Stimulated activated CD4-positive, alpha-beta T cell treated with anti-CD3 and anti-CD28 coated beads, Interleukin-12 subunit alpha, Interleukin-12 subunit beta, amount 100 ng/mL, for 4 hours (primary cell): ENCODE data around the gene AMZ1.

Experiments used
- DNase-seq: peaks from one replicate; pipeline ENCODE4 v3.0.0-alpha.2; 2020

AMZ1 gene, protein sequence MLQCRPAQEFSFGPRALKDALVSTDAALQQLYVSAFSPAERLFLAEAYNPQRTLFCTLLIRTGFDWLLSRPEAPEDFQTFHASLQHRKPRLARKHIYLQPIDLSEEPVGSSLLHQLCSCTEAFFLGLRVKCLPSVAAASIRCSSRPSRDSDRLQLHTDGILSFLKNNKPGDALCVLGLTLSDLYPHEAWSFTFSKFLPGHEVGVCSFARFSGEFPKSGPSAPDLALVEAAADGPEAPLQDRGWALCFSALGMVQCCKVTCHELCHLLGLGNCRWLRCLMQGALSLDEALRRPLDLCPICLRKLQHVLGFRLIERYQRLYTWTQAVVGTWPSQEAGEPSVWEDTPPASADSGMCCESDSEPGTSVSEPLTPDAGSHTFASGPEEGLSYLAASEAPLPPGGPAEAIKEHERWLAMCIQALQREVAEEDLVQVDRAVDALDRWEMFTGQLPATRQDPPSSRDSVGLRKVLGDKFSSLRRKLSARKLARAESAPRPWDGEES

DNA sequence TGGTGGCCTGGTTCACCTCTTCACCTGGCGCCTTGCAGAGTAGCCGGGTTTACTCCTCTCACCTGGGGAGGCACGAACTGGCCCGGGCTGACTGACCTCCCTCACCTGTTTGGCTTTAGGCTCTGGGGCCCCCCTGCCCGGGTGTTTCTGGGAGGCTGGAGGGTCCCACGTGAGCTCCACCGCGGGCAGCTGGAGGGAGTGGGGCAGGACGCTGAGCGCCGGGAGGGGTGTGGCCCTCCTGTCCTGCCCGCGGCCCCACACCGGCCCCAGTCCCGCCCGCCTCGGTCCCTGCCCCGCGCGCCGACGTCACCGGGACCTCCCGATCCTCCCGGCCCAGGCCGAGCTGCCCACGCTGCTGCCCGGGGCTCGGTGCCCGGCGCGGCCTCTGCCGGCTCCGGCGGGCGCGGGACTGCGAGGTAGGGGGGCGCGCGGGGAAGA, at the start of gene AMZ1:
Gene AMZ1, plus strand, starts transcription at position 322 of the 438 bp plus-strand sequence. CDS start 12,250 bp downstream, outside the sequence.
- DNase-seq, result no peak

DNA sequence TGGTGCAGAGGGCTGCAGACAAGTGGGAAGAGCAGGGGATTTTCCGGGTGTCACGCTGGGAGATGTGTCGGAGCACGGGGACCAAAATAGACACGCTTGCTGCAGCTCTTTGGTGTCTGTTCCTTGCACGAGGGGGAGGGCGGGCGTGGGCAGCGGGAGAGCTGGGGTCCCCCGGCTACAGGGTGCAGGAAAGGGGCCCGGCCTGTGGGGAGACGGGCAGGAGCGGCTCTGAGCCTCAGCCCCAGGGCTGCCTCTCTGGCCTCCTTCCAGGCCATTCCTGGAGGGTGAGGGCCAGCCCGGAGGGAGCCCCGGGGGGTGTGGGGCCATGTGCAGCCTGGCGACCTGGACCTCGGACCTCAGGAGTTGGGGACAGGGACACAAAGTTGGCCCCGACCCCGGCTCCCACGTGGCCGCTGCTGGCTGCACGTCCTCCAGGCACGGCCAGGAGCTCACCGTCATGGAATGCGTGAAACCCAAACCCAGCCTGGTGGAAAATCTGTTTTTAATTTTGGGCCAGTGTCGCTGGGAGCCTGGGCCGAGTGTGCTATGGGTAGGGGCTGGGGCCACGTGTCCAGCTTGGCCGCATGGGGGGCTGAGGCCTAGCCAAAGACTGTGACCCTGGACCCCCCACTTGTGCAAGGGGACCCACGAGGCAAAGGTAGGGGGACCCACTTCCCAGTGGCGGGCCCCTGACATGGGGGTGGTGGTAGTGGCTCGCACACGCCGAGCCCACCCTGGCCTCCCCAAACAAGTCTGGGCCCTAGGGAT, 49.6 kb upstream of the AMZ1 start:
- DNase-seq, result no peak

DNA sequence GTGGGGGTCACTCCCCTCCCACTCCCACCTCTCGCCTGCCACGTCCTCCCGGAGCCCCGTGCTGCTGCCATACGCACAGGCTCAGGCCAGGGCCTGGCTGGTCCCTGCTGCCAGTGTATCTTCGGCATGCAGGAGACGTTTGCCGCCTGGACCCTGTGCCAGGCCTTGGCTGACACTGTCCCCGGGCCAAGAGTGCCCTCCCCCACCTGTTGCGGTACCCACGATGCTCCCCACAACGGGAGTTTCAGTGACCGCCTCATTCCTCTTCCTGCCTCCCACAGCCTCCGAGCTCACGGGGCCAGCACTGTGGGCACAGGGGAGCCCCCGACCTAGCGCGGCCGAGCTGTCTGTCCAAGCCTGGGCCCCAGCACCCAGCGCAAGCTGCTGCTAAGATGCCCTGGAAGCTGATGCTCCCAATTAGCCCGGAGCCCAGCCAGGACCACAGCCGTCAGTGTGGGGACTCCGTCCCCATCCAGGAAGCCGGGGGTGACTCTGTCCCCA, 48.8 kb upstream of the AMZ1 start:
- no peak for DNase-seq

DNA sequence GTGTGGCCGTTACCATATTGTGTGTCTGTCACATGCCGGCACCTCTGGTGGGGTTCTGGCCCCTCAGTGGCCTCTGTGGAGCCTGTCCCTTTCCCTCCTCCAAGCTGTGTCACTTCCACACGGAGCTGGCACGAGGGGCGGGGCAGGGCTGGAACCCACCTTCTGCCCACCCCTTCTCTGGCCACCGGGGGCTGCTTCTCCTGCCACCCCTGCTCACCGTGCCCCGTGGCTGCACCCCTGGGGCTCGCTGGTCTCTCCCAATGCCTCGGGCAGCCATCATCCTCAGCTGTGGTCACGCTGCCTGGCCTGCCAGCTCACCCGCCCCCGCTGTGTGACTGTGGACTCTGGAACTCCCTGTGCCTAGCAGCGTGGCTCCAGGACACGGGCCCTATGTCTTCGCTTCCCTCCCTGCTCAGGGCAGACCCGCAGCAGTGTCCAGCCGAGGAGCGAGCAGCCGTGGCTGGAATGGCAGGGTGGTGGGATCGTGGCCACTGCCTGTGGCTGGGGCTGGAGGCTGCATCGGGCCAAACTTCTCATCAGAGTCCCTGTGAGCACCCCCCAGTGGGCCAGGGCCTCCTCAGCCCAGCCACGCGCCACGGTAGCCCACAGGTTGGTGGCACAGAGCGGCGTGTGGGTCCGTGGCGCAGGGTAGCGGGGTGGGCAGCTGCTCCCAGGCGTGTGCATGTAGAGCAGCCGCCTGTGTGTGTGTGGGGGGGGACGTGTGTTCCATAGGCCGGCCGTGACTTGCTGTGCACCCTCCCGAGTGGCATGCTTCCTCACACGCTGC, 48.1 kb upstream of the AMZ1 start:
- no peak for DNase-seq

DNA sequence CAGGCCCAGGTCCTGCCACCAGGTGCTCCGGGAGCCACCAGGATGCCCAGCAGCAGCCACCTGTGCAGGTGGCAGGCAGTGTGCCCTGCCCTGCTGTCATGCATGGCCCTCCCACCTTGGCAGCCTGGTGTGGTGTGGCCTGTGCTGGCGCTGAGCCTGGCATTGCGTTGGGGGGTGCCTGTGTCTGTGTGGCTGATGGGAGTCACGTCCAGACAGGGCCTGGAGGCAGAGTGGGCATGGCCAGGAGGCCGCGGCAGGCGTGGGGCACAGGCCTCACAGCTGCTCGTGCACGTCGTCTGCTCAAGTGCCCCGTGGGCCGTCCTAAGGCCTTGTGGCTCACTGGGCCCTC, 47.5 kb upstream of the AMZ1 start:
- no peak for DNase-seq

DNA sequence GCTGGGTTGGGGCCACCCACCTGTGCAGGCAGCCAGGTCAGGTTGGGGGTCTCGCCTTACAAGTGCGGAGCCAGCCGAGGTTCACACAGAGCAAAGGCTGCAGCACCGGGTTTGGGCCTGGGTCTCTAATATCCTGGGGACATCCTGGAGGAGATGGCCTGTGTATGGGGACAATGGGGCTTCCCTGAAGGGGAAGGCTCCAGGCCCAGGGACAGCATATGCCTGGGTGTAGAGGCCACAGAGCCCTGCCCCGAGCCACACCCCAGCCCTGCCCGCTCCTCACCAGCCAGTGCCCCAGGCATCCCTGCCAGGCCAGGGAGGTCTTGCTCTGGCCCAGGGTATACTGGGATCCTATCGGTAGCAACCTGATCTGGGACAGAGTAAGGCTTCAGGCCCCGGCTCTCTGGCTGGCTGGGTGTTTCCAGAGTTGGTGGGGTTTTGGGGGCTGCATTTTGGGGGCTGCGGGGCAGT, 47.1 kb upstream of the AMZ1 start:
- no peak for DNase-seq

DNA sequence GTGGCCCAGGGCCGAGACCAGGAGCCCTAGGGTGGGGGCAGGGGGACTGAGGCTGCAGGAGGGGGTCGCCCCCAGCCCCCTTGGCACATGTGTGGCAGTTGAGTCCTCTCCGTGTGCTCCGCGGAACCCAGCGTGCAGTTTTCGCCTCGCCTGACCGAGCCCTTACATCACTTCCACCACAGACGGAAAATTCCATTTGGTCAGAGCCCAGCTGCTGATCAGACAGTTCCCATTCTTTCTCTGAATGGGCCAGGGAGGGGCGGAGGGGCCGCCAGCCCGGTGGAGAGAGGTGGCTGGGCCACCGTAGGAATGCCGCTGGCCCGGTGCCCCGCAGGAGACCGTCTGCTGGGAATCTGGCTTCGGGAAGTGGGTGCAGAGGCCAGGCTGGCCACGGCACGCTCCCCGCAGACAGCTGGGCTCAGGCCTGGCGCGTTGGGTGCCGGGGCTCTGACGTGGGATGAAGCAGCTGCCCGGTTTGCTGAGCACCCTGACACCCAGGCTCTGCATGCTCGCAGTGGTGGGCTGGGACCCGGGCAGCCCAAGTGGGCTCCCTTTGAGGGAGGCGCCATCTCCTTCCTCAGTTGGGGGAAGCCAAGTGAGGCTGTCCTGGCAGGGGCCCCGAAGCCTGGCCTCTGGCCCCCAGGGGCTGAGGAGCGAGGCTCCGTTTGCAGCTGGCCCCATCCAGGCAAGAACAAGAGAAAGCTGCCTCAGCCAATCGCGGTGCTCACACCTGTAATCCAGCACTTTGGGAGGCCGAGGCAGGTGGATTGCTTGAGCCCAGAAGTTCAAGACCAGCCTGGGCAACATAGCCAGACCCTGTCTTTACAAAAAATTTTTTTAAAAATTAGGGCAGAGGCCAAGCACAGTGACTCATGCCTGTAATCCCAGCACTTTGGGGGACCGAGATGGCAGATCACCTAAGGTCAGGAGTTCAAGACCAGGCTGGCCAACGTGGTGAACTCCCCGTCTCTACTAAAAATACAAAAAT, 46.3 kb upstream of the AMZ1 start:
- no peak for DNase-seq

DNA sequence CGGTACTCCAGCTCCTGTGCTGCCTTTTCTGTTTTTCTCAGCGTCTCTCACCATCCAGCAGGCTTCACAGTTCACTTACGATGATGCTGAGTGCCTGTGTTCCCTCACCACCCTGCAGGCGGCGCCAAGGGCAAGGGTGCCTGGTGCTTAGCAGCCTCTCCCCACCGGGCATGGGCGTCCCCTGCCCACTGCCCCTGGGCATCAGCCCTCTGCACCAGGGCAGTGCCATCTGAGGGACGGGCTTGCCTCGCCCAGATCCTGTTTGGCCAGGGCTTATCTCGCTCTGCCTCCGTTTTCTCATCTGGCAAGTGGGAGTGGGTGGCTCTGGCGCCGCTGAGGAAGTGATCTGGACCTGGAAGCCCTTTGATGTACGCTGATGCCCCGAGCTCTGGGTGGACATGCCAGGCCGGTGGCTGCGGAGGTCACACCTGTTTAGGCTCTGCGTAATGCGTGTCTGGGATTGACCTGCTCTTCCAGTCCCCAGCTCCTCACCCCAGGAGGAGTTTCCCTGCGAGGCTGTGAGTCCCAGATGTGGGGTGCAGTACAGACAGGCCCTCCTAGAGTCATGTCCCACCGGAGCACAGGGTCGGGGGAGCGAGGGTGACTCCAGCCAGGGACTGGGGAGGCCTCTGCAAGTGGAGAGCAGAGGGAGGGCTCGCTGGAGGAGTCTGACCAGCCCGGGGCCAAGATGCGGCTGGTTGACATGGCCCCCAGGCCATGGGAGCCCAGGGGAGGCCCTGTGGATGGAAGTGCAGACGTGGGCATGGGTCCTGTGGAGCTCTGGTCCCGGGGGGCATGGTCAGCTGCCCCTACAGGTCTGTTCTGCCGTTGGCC, 44.4 kb upstream of the AMZ1 start:
- DNase-seq, result no peak

DNA sequence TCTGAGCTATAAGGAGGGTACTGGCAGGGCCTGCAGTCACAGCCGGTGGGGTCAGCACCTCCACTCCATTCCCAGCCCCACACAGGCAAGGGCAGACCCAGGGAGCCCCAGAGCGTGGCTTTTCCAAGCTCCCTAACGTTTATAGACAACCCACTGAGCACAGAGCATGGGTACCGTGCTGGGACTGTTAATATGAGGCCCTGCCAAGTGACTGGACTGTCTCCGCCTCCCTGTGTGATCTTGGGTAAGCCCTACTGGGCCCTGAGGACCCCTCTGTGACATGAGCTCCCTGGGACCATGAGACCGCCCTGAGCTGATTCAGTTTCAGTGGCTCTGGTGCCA, 43.8 kb upstream of the AMZ1 start:
- no peak for DNase-seq

DNA sequence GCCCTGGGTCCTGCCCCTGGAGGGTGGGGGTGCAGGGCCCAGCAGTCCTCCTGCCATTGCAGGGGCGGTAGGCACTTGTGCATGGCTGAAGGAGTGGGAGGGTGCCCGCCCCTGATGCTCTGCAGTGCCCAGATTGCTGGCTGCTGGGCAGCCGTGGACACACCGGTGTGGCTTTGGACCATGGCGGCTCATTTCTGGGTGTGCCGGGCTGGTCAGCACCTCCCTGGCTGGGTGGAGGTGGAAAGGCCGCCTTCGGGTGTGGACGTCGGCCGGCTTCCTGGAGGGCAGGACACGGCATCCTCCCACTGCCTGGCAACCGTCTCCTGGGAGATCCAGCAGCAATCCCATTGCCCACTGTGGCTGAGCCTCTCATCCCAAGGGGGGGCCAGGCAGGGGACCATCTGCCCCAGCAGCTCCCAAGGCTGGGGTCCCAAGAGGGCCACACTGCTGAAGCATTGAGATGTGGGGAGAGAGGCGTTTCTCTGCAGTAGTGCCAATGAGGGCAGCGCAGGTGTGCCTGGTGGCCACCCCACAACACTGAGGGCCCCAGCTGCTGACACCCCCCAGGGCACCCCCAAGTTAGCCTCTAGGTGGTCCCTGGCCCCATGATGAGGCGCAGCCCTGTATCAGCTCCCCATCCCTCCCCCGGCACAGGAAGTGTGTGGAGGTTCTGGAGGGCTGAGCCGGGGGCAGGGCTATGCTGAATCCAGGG, 43.3 kb upstream of the AMZ1 start:
- DNase-seq, result no peak

DNA sequence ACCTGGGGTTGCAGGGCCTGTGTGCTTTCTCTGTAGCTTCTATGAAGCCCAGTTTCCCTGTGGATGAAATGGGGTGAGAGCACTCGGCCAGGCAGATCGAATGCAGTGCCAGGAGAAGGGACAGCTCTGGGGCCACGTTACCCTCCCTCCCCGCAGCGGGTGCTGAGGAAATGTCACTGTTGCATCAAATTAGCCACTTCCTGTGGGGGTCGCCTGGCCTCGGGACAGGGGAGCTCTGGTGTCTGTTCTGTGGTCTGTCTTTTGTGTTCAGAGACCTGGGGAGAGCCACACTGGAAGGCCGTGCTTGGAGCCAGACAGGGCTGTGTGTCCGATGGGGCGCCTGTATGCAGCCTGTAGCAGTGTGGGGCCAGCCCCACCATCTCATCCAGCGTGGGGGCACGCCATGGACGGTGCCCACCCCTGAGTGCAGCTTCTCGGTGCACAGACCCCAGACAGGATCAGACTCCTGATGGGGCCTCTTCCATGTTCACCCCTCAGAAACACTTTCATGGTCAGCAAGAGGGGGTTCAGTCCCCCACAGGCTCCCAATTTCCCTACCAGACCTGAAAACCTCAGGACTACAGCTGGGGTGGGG, 42.6 kb upstream of the AMZ1 start:
- DNase-seq, result no peak

DNA sequence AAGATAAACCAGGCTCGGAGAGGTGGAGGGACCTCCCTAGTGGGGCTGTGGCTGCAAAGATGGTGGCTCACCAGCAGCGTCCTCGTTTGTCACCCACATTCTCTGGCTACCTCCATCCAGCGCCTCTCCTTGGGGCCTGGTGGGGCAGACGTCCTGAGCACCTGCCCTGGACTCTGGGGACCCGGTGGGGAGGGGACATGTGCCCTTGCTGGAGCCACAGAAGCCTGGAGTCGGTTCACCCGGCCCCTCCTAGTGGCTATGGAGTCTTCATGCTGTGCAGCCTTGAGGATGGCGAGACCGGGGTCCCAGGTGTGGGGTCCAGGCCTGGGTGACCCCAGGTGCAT, 41.7 kb upstream of the AMZ1 start:
- no peak for DNase-seq

DNA sequence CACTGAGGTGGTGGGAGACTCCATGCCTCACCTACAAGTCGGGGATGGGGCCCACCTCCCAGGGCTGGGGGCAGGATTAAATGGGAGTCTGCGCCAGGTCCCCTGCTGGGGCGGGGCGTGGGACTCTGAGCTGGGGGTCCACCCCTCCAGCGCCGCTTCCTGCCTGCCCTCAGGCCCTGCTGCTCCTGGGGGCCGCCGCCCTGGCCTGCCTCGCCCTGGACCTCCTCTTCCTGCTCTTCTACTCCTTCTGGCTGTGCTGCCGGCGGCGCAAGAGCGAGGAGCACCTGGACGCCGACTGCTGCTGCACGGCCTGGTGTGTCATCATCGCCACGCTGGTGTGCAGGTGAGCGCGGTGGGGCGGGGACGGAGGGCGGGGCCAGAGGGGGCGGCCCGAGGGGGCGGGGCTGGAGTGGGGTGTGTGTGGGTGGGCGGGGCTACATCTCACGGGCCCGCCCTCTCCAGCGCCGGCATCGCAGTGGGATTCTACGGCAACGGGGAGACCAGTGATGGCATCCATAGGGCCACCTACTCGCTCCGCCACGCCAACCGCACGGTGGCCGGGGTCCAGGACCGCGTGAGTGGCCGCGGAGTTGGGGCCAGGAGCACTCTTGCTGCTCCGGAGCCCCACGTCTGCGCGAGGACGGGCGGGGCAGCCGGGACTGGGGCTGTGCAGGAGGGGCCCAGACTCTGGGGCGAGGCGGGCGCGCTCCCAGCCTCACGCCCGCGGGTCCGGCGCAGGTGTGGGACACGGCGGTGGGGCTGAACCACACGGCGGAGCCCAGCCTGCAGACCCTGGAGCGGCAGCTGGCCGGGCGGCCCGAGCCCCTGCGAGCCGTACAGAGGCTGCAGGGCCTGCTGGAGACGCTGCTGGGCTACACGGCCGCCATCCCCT, 41.1 kb upstream of the AMZ1 start:
- DNase-seq, result no peak

DNA sequence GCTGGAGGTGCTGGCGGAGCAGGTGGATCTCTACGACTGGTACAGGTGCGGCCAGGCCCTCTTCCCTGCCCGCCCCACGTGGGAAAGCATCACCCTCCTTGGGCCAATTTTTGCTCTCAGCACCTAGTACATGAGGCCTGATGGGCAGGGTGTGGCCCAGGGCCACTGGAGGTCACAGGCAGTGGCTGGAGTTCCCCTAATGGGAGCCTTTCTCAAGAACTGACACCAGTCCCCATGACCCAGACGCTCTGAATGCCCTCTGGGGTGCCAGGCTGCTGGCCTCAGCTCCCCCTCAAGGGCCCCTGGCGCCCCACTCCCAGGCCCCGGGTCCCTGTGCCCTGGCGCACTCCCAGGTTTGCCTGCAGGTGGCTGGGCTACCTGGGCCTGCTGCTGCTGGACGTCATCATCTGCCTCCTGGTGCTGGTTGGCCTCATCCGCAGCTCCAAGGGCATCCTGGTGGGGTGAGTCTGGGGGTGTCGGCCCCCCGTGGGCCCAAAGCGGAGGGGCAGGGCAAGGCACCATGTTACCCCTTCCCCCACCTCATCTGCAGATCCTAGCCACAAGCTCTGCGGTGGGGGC, 40.3 kb upstream of the AMZ1 start:
- no peak for DNase-seq

DNA sequence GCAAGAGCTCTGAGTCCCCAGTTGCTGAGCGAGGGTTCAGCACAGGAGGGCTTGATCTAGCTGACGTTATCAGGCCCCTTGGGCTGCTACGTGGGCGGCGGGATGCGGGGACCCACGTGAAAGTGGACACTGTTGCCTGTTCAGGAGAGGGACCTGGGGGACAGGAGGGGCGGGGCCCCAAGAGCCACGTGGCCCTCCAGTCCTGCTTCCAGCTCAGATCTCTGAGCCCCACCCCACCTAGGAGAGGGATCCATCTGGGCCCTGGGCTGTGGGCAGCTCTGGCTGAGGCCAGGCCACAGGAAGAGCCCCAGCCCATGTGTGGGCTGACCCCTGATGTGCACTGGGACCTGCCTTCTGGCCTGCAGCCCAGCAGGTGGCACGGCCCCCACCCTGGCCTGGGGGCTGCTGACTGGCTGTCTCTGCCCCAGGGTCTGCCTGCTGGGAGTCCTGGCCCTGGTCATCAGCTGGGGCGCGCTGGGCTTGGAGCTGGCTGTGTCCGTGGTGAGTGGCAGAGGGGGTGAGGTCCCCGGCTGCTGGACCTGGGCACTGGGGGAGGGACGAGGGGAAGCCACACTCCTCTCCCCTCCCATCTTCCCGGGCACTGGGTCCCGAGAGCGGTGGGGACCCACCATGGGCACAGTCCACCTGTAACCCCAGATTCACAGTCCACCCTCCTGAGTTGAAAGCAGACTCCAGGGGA, 38.7 kb upstream of the AMZ1 start:
- DNase-seq, result no peak

DNA sequence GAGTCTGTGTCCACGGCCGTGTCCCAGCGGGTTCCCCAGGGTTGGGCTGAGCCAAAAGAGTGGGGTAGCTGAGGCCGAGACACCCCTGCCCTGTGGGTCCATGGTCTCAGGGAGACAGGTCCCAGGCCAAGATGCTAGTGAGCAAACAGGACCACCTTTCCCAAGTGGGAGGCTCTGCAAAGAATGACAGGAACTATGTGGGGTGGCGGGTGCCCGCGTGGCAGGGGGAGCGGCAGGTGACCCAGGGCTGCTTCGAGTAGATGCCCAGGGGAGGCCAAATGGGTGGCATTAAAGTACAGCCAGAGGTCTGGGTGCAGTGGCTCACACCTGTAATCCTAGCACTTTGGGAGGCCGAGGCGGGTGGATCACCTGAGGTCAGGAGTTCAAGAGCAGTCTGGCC, 38.0 kb upstream of the AMZ1 start:
- DNase-seq, result no peak

DNA sequence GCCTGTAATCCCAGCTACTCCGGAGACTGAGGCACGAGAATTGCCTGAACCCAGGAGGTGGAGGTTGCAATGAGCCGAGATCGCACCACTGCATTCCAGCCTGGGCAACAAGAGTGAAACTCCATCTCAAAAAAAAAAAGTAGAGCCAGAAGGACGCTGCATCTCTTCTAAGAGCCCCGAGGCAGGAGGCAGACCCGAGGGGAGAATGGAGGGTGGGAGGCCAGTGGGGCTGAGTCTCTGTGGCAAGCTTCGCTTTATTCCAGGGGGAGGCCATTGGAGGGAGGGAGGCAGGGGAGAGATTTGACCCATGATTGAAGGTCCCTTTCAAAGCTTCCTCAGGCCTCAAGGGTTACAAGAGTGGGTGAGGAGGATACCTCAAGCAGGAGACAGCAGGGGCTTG, 37.6 kb upstream of the AMZ1 start:
- DNase-seq, result no peak

DNA sequence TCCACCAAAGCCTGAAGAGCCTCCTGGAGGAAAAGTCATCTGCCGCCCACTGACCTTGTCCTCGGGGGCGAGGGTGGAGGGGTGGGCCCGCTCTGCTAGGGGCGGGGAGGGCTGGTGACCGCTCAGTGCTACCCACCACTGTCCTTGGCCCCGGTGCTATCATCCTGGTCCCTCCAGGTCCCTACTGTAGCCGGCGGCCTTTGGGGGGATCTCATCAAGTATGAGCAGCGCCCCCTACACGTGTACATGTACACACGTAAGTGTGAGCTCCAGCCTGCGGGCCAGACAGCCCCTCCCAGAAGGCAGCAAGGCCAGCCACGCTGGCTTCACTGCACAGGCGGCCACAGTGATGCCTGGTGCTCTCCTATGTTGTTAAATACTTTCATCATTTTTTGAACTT, 36.7 kb upstream of the AMZ1 start:
- DNase-seq, result no peak
